HEK293 (cell line): Measurements from ENCODE around the gene RAI14.

Experiments used
- CTCF ChIA-PET: fragments of 350-600 bp; formaldehyde crosslinking; extraction: SDS; loops from one replicate; lab custom pipeline; 2021; ENCODE audit warnings: antibody characterized with exemption; lab: Yijun Ruan, JAX
- POLR2A ChIA-PET: fragments of 300-600 bp; formaldehyde crosslinking; extraction: SDS; loops from one replicate; lab custom pipeline; 2020; ENCODE audit warnings: antibody characterized with exemption, inconsistent platforms; lab: Yijun Ruan, JAX
- H3K27ac ChIP-seq: fragments of 200-500 bp; sonication (Bioruptor generic); 2 replicates; pipeline ENCODE4 v1.5.1; 2014; ENCODE audit warnings: low read depth, low read length, control low read depth, inconsistent platforms; ENCODE audit errors: extremely low read depth
- H3K36me3 ChIP-seq, 2 experiments: fragments of 200-500 bp in 1 of 2; sonication (Bioruptor generic) in 1 of 2; 1 replicate in 1 of 2; 2 replicates in 1 of 2; pipeline ENCODE4 v1.5.1; 2014 to 2017; ENCODE audit warnings: inconsistent platforms in 2 of 2, low read length in 2 of 2; ENCODE audit not compliant: control insufficient read depth in 2 of 2, insufficient read depth in 1 of 2
- H3K4me1 ChIP-seq: fragments of 200-500 bp; sonication (Bioruptor generic); 2 replicates; pipeline ENCODE4 v1.5.1; 2014; ENCODE audit warnings: mild to moderate bottlenecking, low read length, inconsistent platforms; ENCODE audit not compliant: control insufficient read depth, insufficient read depth
- H3K4me3 ChIP-seq: 2 replicates; pipeline ENCODE4 v1.5.1; 2011; ENCODE audit warnings: low read depth, mild to moderate bottlenecking, control low read depth, low read length, moderate library complexity
- H3K9me3 ChIP-seq: fragments of 200-500 bp; sonication (Bioruptor generic); 2 replicates; pipeline ENCODE4 v1.5.1; 2014; ENCODE audit warnings: low read depth, low read length, inconsistent platforms; ENCODE audit not compliant: control insufficient read depth, insufficient read depth
- FEZF1 ChIP-seq: fragments of 450-650 bp; formaldehyde crosslinking; IDR thresholded peaks from 2 replicates; pipeline ENCODE4 v1.5.1; 2016; ENCODE audit warnings: missing biosample characterization, missing genetic modification characterization
- GFI1B ChIP-seq: fragments of 450-650 bp; formaldehyde crosslinking; IDR thresholded peaks from 2 replicates; pipeline ENCODE4 v1.5.1; 2016; ENCODE audit warnings: missing biosample characterization, missing genetic modification characterization
- GLI4 ChIP-seq: fragments of 450-650 bp; formaldehyde crosslinking; IDR thresholded peaks from 2 replicates; pipeline ENCODE4 v1.5.1; 2016; ENCODE audit warnings: missing biosample characterization, missing genetic modification characterization
- KLF16 ChIP-seq: fragments of 450-650 bp; formaldehyde crosslinking; IDR thresholded peaks from 2 replicates; pipeline ENCODE4 v1.5.1; 2017; ENCODE audit warnings: missing biosample characterization, missing genetic modification characterization
- OVOL3 ChIP-seq: fragments of 450-650 bp; formaldehyde crosslinking; IDR thresholded peaks from 2 replicates; pipeline ENCODE4 v1.5.1; 2016; ENCODE audit warnings: missing biosample characterization, missing genetic modification characterization
- SP2 ChIP-seq: fragments of 450-650 bp; formaldehyde crosslinking; IDR thresholded peaks from 2 replicates; pipeline ENCODE4 v1.5.1; 2016; ENCODE audit warnings: missing biosample characterization, missing genetic modification characterization
- SP3 ChIP-seq: fragments of 450-650 bp; formaldehyde crosslinking; IDR thresholded peaks from 2 replicates; pipeline ENCODE4 v1.5.1; 2016; ENCODE audit warnings: missing biosample characterization, missing genetic modification characterization
- ZBTB11 ChIP-seq: fragments of 450-650 bp; formaldehyde crosslinking; conservative IDR thresholded peaks from 2 replicates; pipeline ENCODE4 v1.5.1; 2016; ENCODE audit warnings: low read depth, missing biosample characterization, missing genetic modification characterization
- ZBTB20 ChIP-seq: fragments of 450-650 bp; formaldehyde crosslinking; IDR thresholded peaks from 2 replicates; pipeline ENCODE4 v1.5.1; 2016; ENCODE audit warnings: missing biosample characterization, missing genetic modification characterization
- ZBTB44 ChIP-seq: fragments of 450-650 bp; IDR thresholded peaks from 2 replicates; pipeline ENCODE4 v1.5.1; 2018; ENCODE audit warnings: missing biosample characterization, mild to moderate bottlenecking, missing genetic modification characterization
- ZNF112 ChIP-seq: fragments of 450-650 bp; formaldehyde crosslinking; IDR thresholded peaks from 2 replicates; pipeline ENCODE4 v1.5.0; 2017; ENCODE audit warnings: missing biosample characterization, missing genetic modification characterization
- ZNF114 ChIP-seq: fragments of 450-650 bp; formaldehyde crosslinking; IDR thresholded peaks from 2 replicates; pipeline ENCODE4 v1.5.0; 2017; ENCODE audit warnings: missing biosample characterization, missing genetic modification characterization
- ZNF133 ChIP-seq: fragments of 450-650 bp; formaldehyde crosslinking; IDR thresholded peaks from 2 replicates; pipeline ENCODE4 v1.5.1; 2016; ENCODE audit warnings: missing biosample characterization, missing genetic modification characterization
- ZNF202 ChIP-seq: fragments of 450-650 bp; formaldehyde crosslinking; IDR thresholded peaks from 2 replicates; pipeline ENCODE4 v1.5.1; 2016; ENCODE audit warnings: missing biosample characterization, missing genetic modification characterization, borderline replicate concordance
- ZNF239 ChIP-seq: fragments of 450-650 bp; formaldehyde crosslinking; IDR thresholded peaks from 2 replicates; pipeline ENCODE4 v1.5.1; 2016; ENCODE audit warnings: missing biosample characterization, missing genetic modification characterization
- ZNF280D ChIP-seq: fragments of 450-650 bp; formaldehyde crosslinking; IDR thresholded peaks from 2 replicates; pipeline ENCODE4 v1.5.1; 2016; ENCODE audit warnings: missing biosample characterization, missing genetic modification characterization
- ZNF335 ChIP-seq: fragments of 450-650 bp; formaldehyde crosslinking; conservative IDR thresholded peaks from 2 replicates; pipeline ENCODE4 v1.5.1; 2016; ENCODE audit warnings: missing biosample characterization, missing genetic modification characterization
- ZNF37A ChIP-seq: fragments of 450-650 bp; IDR thresholded peaks from 2 replicates; pipeline ENCODE4 v1.5.1; 2018; ENCODE audit warnings: missing biosample characterization, missing genetic modification characterization
- ZNF423 ChIP-seq: fragments of 450-650 bp; formaldehyde crosslinking; IDR thresholded peaks from 2 replicates; pipeline ENCODE4 v1.5.1; 2016; ENCODE audit warnings: missing biosample characterization, missing genetic modification characterization
- ZNF426 ChIP-seq: fragments of 450-650 bp; formaldehyde crosslinking; IDR thresholded peaks from 2 replicates; pipeline ENCODE4 v1.5.1; 2017; ENCODE audit warnings: missing biosample characterization, missing genetic modification characterization, mild to moderate bottlenecking, inconsistent platforms, moderate library complexity
- ZNF513 ChIP-seq: fragments of 450-650 bp; IDR thresholded peaks from 2 replicates; pipeline ENCODE4 v1.5.1; 2018; ENCODE audit warnings: missing biosample characterization, missing genetic modification characterization
- ZNF544 ChIP-seq: fragments of 450-650 bp; formaldehyde crosslinking; IDR thresholded peaks from 2 replicates; pipeline ENCODE4 v1.5.0; 2017; ENCODE audit warnings: missing biosample characterization, missing genetic modification characterization
- ZNF571 ChIP-seq: fragments of 450-650 bp; formaldehyde crosslinking; IDR thresholded peaks from 2 replicates; pipeline ENCODE4 v1.5.0; 2017; ENCODE audit warnings: missing biosample characterization, missing genetic modification characterization
- ZNF624 ChIP-seq: fragments of 450-650 bp; formaldehyde crosslinking; IDR thresholded peaks from 2 replicates; pipeline ENCODE4 v1.5.1; 2017; ENCODE audit warnings: missing biosample characterization, missing genetic modification characterization
- ZNF777 ChIP-seq: fragments of 450-650 bp; formaldehyde crosslinking; IDR thresholded peaks from 2 replicates; pipeline ENCODE4 v1.5.1; 2017; ENCODE audit warnings: missing biosample characterization, missing genetic modification characterization, borderline replicate concordance

The RAI14 gene

GRCh38 chr5:34772267-34773098 is 116.4 kb downstream of the RAI14 start:
- no peak for TF ChIP-seq ZNF335 (tag by site-specific recombination)
- no peak for TF ChIP-seq GFI1B
- no peak for TF ChIP-seq ZNF239 (tag by site-specific recombination)
- TF ChIP-seq SP2 (tag by site-specific recombination), result no peak
- TF ChIP-seq ZNF37A (tag by site-specific recombination), result no peak
- no peak for TF ChIP-seq ZBTB20 (tag by site-specific recombination)
- no peak for TF ChIP-seq FEZF1
- no peak for TF ChIP-seq GLI4
- no peak for TF ChIP-seq ZNF114 (tag by site-specific recombination)
- no peak for TF ChIP-seq ZBTB11 (tag by site-specific recombination)
- TF ChIP-seq, all 188 proteins: peak for 0
- Histone ChIP-seq H3K4me1 (0 out of 2 replicates have a peak, but pooled peaks cover 3% of the 10 kb centered on the region), H3K9me3 (no peaks in the 10 kb centered on the region), H3K4me3 (no peak overlapping the region), H3K36me3 (no peaks in the 10 kb centered on the region), H3K27ac (no peak overlapping the region)
- ChIA-PET POLR2A (no interaction called here), CTCF (interaction anchor here (0.6 to 0.8 kb wide), 2 partner anchors 163 to 297 kb away, joined by 3 read pairs; no protein-coding TSS in a partner anchor)

- CTCF ChIA-PET, result no interaction called here
- POLR2A ChIA-PET, result interaction anchor here (0.7 kb wide), 1 partner anchor 12 kb away, joined by 3 read pairs; no protein-coding TSS in a partner anchor
Observed at GRCh38 chr5:34774139-34774538, 118.0 kb downstream of the RAI14 start.

More at GRCh38 chr5:34774139-34774538, 118.0 kb downstream of the RAI14 start:
- Histone ChIP-seq H3K9me3 (no peaks in the 10 kb centered on the region), H3K4me3 (no peak overlapping the region), H3K27ac (no peak overlapping the region), H3K36me3 (no peaks in the 10 kb centered on the region), H3K4me1 (0 out of 2 replicates have a peak, but pooled peaks cover 3% of the 10 kb centered on the region)
- TF ChIP-seq ZNF426 (tag by site-specific recombination) (no peak), ZNF544 (tag by site-specific recombination) (no peak), ZNF777 (tag by site-specific recombination) (no peak), KLF16 (tag by site-specific recombination) (no peak), ZNF112 (tag by site-specific recombination) (no peak), ZNF133 (tag by site-specific recombination) (no peak), ZNF423 (no peak), SP3 (no peak), ZNF513 (tag by site-specific recombination) (no peak), ZBTB44 (tag by site-specific recombination) (no peak), ZNF280D (tag by site-specific recombination) (no peak), GLI4 (no peak), ZNF202 (tag by site-specific recombination) (no peak), ZNF624 (tag by site-specific recombination) (no peak), OVOL3 (tag by site-specific recombination) (no peak), ZNF571 (no peak)
